NB4 (cell line): ENCODE data around the gene RELA.

Source experiments
- DNase-seq: peaks from one replicate; pipeline ENCODE4 v3.0.0; 2010; ENCODE audit warnings: low read depth
- H3K4me3 ChIP-seq: one replicate; pipeline ENCODE4 v1.5.1; 2011; ENCODE audit warnings: mild to moderate bottlenecking, low read depth, low read length, moderate library complexity
- CTCF ChIP-seq: IDR thresholded peaks from one replicate; pipeline ENCODE4 v1.5.1; 2012; ENCODE audit warnings: low read depth, low read length
- MAX ChIP-seq: IDR thresholded peaks from 2 replicates; pipeline ENCODE4 v1.6.1; 2011; ENCODE audit warnings: low read depth, low read length
- MYC ChIP-seq: IDR thresholded peaks from 2 replicates; pipeline ENCODE4 v1.6.1; 2011; ENCODE audit warnings: low read depth, low read length
- POLR2A ChIP-seq: IDR thresholded peaks from 2 replicates; pipeline ENCODE4 v1.6.1; 2011; ENCODE audit warnings: mild to moderate bottlenecking; ENCODE audit not compliant: insufficient read length; ENCODE audit errors: extremely low read depth

The RELA gene

DNA sequence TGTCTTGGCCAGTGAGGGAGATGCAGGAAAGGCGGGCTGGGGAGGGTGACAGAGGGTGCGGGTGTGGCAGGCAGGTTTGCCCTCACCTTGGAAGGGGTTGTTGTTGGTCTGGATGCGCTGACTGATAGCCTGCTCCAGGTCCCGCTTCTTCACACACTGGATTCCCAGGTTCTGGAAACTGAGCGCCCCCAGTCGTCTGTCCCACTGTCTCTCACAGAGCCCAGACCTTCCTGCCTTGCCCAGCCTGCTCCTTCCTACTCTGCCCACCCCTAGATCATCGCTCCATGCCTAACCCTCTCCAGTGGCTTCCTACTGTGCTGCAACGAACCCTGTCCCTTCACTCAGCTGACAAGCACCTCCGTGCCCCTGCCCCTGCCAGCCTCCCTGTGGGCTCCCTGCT, 2.7 kb downstream of the RELA start:
- no peak overlapping the region for H3K4me3 ChIP-seq
- no peak for TF ChIP-seq POLR2A
- no peak for TF ChIP-seq CTCF
- no peak for TF ChIP-seq MYC
- no peak for TF ChIP-seq MAX
- DNase-seq: no peak

DNA sequence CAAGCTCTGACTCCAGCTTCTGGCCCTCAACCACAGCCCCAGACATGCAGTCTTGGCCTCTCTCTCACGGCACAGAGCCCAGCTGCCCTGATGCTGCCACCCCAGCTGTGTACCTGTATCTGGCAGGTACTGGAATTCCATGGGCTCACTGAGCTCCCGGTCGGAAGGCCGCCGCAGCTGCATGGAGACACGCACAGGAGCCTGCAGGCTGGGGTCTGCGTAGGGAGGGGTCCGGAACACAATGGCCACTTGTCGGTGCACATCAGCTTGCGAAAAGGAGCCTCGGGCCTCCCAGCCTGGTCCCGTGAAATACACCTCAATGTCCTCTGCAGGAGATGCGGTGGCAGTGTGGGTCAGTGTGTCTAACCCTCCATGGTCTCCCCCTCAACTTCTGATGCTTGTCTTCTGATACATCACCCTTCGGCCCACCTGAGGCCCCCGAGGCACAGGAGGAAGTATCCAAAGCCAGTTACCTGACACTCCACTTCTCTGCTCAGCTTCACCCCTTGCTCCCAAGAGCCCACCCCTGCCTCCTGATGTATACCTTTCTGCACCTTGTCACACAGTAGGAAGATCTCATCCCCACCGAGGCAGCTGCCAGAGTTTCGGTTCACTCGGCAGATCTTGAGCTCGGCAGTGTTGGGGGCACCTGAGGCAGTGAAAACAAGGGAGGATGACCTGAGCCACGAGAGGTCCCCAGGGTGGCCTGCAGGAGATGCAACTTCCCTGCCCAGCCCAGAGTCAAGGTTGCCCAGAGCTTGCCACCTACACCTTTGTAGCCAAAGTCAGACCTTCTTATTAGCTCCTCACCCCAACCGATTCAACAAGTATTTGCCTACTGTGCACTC, 4.3 kb downstream of the RELA start:
- H3K4me3 ChIP-seq: no peak overlapping the region
- TF ChIP-seq CTCF: no peak
- no peak for TF ChIP-seq MYC
- TF ChIP-seq MAX: no peak
- TF ChIP-seq POLR2A: no peak
- no peak for DNase-seq

DNA sequence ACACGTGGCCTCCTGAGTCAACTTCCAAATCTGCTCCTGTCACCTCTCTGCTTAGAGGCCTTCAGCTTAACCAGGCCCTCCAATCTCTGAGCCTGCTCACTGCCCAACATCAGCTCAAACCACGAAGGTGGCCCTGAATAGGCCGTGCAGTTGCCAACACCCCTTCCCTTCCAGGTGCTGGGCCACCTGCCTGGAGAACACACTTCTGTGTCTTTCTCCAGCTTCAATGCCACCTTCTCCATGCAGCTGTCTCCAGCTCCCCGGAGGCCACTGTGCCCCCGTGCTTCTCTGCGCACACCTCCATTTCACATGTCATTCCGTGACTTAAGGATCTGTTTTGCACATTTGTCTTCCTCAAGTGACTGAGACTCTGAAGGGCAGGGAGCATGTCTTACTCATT, 5.3 kb downstream of the RELA start:
- DNase-seq: no peak
- no peak overlapping the region for H3K4me3 ChIP-seq
- TF ChIP-seq CTCF (no peak), POLR2A (no peak), MYC (no peak), MAX (no peak)

DNA sequence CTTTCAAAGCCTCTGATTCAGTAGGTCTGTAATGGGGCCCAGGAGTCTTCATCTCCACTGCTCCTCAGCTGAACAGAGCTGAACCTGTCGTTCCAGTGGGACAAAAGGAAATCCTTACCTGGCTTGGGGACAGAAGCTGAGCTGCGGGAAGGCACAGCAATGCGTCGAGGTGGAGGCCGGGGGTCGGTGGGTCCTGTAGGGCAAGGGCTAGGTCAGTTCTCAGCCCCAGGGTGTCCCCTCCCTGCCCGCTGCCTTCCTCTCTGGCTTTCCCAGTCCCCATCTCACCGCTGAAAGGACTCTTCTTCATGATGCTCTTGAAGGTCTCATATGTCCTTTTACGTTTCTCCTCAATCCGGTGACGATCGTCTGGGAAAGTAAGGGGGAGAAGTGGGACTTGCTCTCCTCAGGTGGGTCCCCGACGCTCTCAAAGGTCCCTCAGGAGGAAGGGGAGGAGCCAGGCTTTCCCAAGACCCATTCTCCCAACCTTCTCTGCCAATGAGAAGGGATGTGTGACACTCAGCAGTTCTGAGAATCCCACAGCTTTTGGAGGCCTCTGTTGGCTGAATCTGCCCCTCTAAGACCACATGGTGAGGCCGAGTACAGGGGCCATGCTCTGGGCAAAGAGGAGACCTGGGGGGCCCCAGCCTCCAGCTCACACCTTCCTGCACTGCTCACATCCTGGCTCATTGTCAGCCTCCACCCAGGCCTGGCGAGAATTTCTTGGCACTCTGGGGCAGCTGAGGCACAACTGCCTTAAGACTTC, 7.0 kb downstream of the RELA start:
- DNase-seq: no peak
- H3K4me3 ChIP-seq: no peak overlapping the region
- TF ChIP-seq POLR2A (no peak), MAX (no peak), MYC (no peak), CTCF (no peak)

GRCh38 chr11:65654375-65655349, 8.1 kb downstream of the RELA start:
- no peak for DNase-seq
- TF ChIP-seq MYC: no peak
- TF ChIP-seq MAX: no peak
- no peak for TF ChIP-seq POLR2A
- no peak for TF ChIP-seq CTCF
- H3K4me3 ChIP-seq: no peak overlapping the region
